GM12874 (cell line): ENCODE results near the gene DIP2C.

ENCODE experiments used
- TF ChIP-seq, protein P1 (sequence below): IDR thresholded peaks from 2 replicates; pipeline ENCODE4 v1.5.1; 2011; ENCODE audit warnings: low read depth, mild to moderate bottlenecking, control low read depth, low read length, moderate library complexity; ENCODE audit not compliant: insufficient read depth

DIP2C gene

GRCh38 chr10:714214-714613 is 24.7 kb upstream of the DIP2C start:
- TF ChIP-seq, protein P1, sequence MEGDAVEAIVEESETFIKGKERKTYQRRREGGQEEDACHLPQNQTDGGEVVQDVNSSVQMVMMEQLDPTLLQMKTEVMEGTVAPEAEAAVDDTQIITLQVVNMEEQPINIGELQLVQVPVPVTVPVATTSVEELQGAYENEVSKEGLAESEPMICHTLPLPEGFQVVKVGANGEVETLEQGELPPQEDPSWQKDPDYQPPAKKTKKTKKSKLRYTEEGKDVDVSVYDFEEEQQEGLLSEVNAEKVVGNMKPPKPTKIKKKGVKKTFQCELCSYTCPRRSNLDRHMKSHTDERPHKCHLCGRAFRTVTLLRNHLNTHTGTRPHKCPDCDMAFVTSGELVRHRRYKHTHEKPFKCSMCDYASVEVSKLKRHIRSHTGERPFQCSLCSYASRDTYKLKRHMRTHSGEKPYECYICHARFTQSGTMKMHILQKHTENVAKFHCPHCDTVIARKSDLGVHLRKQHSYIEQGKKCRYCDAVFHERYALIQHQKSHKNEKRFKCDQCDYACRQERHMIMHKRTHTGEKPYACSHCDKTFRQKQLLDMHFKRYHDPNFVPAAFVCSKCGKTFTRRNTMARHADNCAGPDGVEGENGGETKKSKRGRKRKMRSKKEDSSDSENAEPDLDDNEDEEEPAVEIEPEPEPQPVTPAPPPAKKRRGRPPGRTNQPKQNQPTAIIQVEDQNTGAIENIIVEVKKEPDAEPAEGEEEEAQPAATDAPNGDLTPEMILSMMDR = no peak

DNA sequence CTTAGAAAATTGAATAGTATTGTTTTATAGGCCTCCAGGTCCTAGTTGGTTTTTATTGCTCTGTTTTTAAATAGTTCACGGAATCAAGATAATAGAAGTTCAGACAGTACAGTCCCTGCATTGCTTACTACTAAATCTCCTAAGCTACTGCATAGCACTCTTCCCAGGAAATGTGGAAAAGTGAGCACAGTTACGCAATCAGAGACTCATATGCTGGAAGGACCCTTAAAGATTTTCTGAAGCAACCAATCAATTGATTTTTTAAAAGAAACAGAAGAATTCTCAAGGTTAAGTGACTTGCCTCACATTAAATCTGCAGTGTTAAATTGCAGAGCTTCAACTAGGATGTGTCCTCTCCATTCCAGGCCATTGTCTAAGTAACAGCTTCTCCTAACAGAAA is 23.1 kb upstream of the DIP2C start:
- TF ChIP-seq, protein P1 = no peak

DNA sequence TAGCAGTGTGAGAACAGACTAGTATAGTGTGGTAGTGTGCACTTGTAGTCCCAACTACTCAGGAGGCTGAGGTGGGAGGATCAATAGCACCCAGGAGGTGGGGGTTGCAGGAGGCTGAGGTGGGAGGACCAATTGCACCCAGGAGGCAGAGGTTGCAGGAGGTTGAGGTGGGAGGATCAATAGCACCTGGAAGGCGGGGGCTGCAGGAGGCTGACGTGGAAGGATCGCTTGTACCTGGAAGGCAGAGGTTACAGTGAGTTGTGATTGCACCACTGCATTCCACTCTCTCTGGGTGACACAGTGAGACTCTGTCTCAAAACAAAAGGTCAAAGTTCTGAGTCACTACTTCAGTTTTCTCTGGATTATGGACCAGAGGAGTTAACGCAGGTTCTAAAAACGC is 22.6 kb upstream of the DIP2C start:
- TF ChIP-seq, protein P1 = no peak

DNA sequence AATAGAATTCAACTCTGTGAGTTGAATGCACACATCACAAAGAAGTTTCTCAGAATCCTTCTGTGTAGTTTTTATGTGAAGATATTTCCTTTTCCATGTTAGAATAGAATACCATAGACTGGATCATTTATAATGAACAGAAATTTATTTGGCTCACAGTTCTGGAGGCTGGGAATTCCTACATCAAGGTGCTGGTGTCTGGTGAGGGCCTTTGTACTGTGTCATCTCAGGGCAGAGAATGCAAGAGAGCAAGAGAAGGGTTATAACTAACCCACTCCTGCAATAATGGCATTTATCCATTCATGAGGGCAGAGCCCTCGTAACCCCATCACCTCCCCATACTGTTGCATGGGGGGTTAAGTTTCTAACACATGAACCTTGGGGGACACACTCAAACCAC is 18.4 kb upstream of the DIP2C start:
- TF ChIP-seq, protein P1 = no peak

- TF ChIP-seq, protein P1 = no peak
Observed at GRCh38 chr10:707456-707855, 18.0 kb upstream of the DIP2C start.

DNA sequence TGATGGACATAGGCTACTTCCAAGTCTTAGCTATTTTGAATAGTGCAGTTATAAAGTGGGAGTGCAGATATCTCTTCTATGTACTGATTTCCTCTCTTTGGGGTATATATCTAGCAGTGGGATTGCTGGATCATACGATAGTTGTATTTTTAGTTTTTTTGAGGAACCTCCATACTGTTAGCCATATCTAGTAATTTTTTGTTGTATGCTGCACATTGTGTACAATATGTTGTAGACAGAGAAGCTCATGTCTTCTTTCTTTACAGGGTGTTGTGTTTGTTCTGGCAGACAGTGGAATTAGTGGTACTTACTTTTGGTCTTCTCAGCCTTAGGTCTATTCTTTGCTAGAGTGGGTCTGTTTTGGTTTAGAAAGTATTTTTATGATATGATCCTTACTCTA is 13.7 kb upstream of the DIP2C start:
- TF ChIP-seq, protein P1 = no peak

DNA sequence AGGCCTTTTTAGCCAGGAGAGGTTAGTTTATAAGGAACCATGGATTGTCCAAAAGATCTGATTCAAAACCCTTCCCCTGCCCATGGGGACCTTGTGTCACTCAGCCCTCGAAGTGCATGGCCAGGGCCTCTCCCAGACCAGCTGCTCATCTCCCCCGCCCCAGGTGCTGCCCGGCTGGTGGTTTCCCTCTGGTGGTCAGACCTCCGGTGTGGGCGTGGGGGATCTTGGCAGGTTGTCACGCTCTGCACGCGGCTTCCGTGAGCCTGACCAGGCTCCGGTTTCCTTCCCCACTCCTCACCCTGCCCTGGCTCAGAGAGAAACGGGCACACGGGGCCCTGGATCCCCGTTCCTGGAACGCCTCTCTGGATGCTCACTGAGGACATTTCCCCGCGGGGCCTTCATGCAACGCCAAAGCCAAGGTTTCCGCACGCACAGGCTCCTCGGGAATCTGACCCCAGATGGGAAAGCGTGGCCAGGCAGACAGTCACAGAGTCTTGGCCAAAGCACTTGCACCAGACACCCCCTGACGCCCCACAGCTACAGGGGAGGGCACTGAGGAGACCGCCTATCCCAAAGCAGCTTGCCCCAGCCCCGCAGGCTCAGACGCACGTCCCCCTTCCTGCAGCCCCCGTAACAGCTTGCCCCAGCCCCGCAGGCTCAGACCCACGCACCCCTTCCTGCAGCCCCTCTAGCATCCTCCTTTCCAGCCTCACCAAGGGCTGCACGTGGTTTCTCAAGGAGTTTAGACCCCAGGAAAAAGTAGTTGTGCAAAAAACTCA is 7.8 kb upstream of the DIP2C start:
- TF ChIP-seq, protein P1 = no peak

DNA sequence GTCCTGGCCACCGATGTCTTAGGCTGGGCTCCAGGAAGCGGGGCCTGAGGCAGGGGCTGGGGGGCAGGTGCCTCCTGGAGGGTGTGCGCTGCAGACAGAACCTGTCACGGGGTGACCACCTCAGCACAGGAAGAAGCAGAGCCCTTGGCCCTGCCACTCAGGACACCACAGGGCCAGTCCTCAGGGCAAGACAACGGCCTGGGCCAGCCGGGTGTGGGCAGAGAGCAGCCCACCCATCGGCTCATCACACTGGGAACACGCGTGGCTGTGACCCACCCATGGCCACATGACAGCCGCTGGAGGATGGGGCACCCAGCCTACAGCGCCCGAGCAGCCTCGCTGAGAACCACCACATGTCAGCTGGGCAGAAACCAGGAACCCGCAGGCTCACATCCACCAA is 5.9 kb upstream of the DIP2C start:
- TF ChIP-seq, protein P1 = no peak
